Sigmoid colon (tissue), 7 donors: ENCODE results near the gene SPRY4. TPM values are rescaled to one million over a fixed set of nuclear protein-coding genes. Genes with fewer than 3 reads are reported as not detected.

Source experiments
- DNase-seq: peaks from one replicate; pipeline ENCODE4 v3.0.0-alpha.2; 2019
- H3K27ac ChIP-seq, 4 donors: fragments of 200-600 bp; sonication (generic); one replicate each; pipeline ENCODE4 v1.5.1; 2016 to 2019; ENCODE audit warnings: mild to moderate bottlenecking in 1 of 4
- H3K27me3 ChIP-seq, 3 donors: fragments of 200-600 bp; sonication (generic); one replicate each; pipeline ENCODE4 v1.5.1; 2019; ENCODE audit warnings: mild to moderate bottlenecking in 1 of 3
- H3K36me3 ChIP-seq, 4 donors: fragments of 200-600 bp; sonication (generic); one replicate each; pipeline ENCODE4 v1.5.1; 2016 to 2019
- H3K4me1 ChIP-seq, 4 donors: fragments of 200-600 bp; sonication (generic); one replicate each; pipeline ENCODE4 v1.5.1; 2017 to 2019
- H3K4me3 ChIP-seq, 4 donors: fragments of 200-600 bp; sonication (generic); one replicate each; pipeline ENCODE4 v1.5.1; 2017 to 2019; ENCODE audit warnings: mild to moderate bottlenecking in 2 of 4, moderate library complexity in 1 of 4
- H3K9me3 ChIP-seq, 4 donors: fragments of 200-600 bp in 3 of 4; sonication (generic) in 3 of 4; one replicate each; pipeline versions ENCODE4 v1.5.1 to v1.6.1; 2013 to 2019
- CTCF ChIP-seq, 4 experiments: fragments of 450-650 bp in 3 of 4; fragments of 200-600 bp in 1 of 4; IDR thresholded peaks; one replicate each; pipeline ENCODE4 v1.5.1; 2016 to 2019; ENCODE audit warnings: antibody characterized with exemption in 4 of 4, mild to moderate bottlenecking in 3 of 4, moderate library complexity in 2 of 4
- EP300 ChIP-seq, 4 donors: sonication (generic); formaldehyde crosslinking; IDR thresholded peaks; one replicate each; pipeline ENCODE4 v1.6.1; 2017; ENCODE audit warnings: antibody characterized with exemption in 4 of 4
- POLR2A ChIP-seq, 2 donors: fragments of 450-650 bp; IDR thresholded peaks; one replicate each; pipeline ENCODE4 v1.6.1; 2016; ENCODE audit warnings: antibody characterized with exemption in 2 of 2, mild to moderate bottlenecking in 2 of 2, moderate library complexity in 2 of 2
- POLR2AphosphoS5 ChIP-seq, 4 donors: sonication (generic); formaldehyde crosslinking; IDR thresholded peaks; one replicate each; pipeline ENCODE4 v1.6.1; 2017; ENCODE audit warnings: antibody characterized with exemption in 4 of 4
- WGBS, 2 donors: extraction: QIAGEN DNeasy Blood & Tissue Kit; methylation state at CpG; one replicate each; pipeline ENCODE4 v1.1.7; 2013; 5-methylcytosine and 5-hydroxymethylcytosine counted together
- intact Hi-C: fragments of 100-400 bp; cut with DNase I; formaldehyde crosslinking; loops from one replicate; pipeline ENCODE4 v1.15.1; 2023
- polyA plus RNA-seq, 3 donors: library from polyadenylated mRNA; stranded (reverse); fragments of 200-250 nt; gene quantifications; one replicate each; pipeline ENCODE4 v1.2.3, GENCODE V29; 2013
- total RNA-seq, 4 donors: library from RNA; depleted of rRNA; stranded (reverse); fragments of >200 nt; gene quantifications; one replicate each; pipeline ENCODE4 v1.1.0, GENCODE V29; 2016
- donor health status: healthy with polysubstance abuse.
- donor health status: Bipolar disorder and iron deficiency.
- donor health status: healthy.

Gene SPRY4
- total and polyA plus RNA-seq, 7 donors, result 1.8 to 15.7 (median 8.6) TPM

GRCh38 chr5:142295084-142295758 lies 29.6 kb downstream of the SPRY4 start:
- Histone ChIP-seq H3K4me1 (peaks cover 0 to 12% (median 7%) of the 10 kb centered on the region in 4 donors), H3K4me3 (no peak overlapping the region), H3K36me3 (no peaks in the 10 kb centered on the region), H3K27ac (no peak overlapping the region), H3K9me3 (no peaks in the 10 kb centered on the region), H3K27me3 (no peaks in the 10 kb centered on the region)
- WGBS, 2 donors, result 79 to 86% methylated on average over 23 of the region's 23 CpGs
- intact Hi-C loops, result no loop called here
- DNase-seq, result no peak
- TF ChIP-seq EP300 (IDR thresholded peaks at IDR 0.05), result no peak
- no peak for TF ChIP-seq POLR2A (IDR thresholded peaks at IDR 0.05)
- TF ChIP-seq POLR2AphosphoS5 (IDR thresholded peaks at IDR 0.05), result no peak
- TF ChIP-seq CTCF (IDR thresholded peaks at IDR 0.05), result no peak

DNA sequence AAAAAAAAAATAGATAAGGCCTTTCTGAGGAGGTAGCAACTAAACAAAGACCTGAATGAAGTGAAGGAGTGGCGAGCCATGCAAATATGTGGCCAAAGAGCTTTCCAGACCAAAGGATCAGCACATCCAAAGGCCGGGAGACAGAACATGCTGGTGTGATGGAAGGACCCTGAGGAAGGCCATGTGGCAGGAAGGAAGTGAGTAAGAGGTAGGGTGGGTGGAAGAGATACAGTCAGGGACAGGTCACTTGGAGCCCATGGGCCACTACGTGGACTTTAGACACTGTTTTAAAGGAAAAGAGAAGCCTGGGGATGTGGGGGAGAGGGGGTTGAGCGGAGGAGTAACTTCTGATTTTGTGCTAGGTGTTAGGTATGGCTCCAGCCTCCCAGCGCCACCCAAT lies 31.3 kb downstream of the SPRY4 start:
- intact Hi-C loops, result no loop called here

DNA sequence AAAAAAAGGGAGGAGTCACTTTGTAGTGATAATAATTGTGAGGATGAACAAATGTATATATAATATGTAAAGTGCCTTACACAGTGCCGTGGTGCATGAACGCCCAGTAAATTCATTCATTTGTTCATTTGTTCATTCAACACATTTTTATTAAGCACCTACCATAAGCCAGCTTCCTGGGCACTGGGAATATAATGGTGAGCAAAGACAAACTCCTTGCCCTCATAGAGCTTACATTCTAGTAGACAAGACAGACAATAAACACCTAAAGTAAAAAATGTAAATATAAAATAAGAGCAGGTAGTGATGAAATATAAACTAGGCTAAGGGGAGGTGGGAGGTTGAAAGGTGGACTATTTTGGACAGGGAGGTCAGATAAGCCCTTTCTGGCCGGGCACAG lies 32.0 kb downstream of the SPRY4 start:
- 95 to 98% methylated on average over 3 of the region's 3 CpGs for WGBS, 2 donors
- H3K4me1 ChIP-seq, result peaks cover 0 to 12% (median 7%) of the 10 kb centered on the region in 4 donors
- no peak overlapping the region for H3K4me3 ChIP-seq
- H3K27ac ChIP-seq, result no peak overlapping the region
- no peaks in the 10 kb centered on the region for H3K27me3 ChIP-seq
- intact Hi-C loops, result no loop called here
- DNase-seq, result no peak
- TF ChIP-seq POLR2A (IDR thresholded peaks at IDR 0.05), result no peak
- no peaks in the 10 kb centered on the region for H3K36me3 ChIP-seq
- no peaks in the 10 kb centered on the region for H3K9me3 ChIP-seq

More for the DNA sequence above, 31.3 kb downstream of the SPRY4 start:
- Histone ChIP-seq H3K9me3 (no peaks in the 10 kb centered on the region), H3K4me3 (no peak overlapping the region), H3K4me1 (peaks cover 0 to 12% (median 7%) of the 10 kb centered on the region in 4 donors), H3K27me3 (no peaks in the 10 kb centered on the region), H3K36me3 (no peaks in the 10 kb centered on the region), H3K27ac (no peak overlapping the region)
- TF ChIP-seq POLR2A (IDR thresholded peaks at IDR 0.05) (no peak), CTCF (IDR thresholded peaks at IDR 0.05) (no peak), POLR2AphosphoS5 (IDR thresholded peaks at IDR 0.05) (no peak), EP300 (IDR thresholded peaks at IDR 0.05) (no peak)
- 72 to 87% methylated on average over 5 of the region's 5 CpGs for WGBS, 2 donors
- no peak for DNase-seq

- intact Hi-C loops, result no loop called here
- 58 to 88% methylated on average over 5 of the region's 5 CpGs for WGBS, 2 donors
- Histone ChIP-seq H3K27me3 (no peaks in the 10 kb centered on the region), H3K4me3 (no peak overlapping the region), H3K27ac (no peak overlapping the region), H3K4me1 (peaks cover 0 to 9% (median 5%) of the 10 kb centered on the region in 4 donors), H3K36me3 (no peaks in the 10 kb centered on the region), H3K9me3 (no peaks in the 10 kb centered on the region)
- DNase-seq, result no peak
- no peak for TF ChIP-seq POLR2A (IDR thresholded peaks at IDR 0.05)
- no peak for TF ChIP-seq POLR2AphosphoS5 (IDR thresholded peaks at IDR 0.05)
- TF ChIP-seq EP300 (IDR thresholded peaks at IDR 0.05), result no peak
- TF ChIP-seq CTCF (IDR thresholded peaks at IDR 0.05), result no peak
Measured at GRCh38 chr5:142292249-142292648, 32.6 kb downstream of the SPRY4 start.

- Histone ChIP-seq H3K27ac (no peak overlapping the region), H3K27me3 (no peaks in the 10 kb centered on the region), H3K9me3 (no peaks in the 10 kb centered on the region), H3K36me3 (no peaks in the 10 kb centered on the region), H3K4me3 (no peak overlapping the region), H3K4me1 (peaks cover 0 to 3% (median 0%) of the 10 kb centered on the region in 4 donors)
- DNase-seq, result no peak
- 31 to 59% methylated on average over 5 of the region's 5 CpGs for WGBS, 2 donors
- intact Hi-C loops, result no loop called here
- TF ChIP-seq EP300 (IDR thresholded peaks at IDR 0.05) (no peak), CTCF (IDR thresholded peaks at IDR 0.05) (no peak), POLR2AphosphoS5 (IDR thresholded peaks at IDR 0.05) (no peak), POLR2A (IDR thresholded peaks at IDR 0.05) (no peak)
Measured at GRCh38 chr5:142290577-142291299, 34.1 kb downstream of the SPRY4 start.
